Transverse colon (tissue), 4 donors: ENCODE measurements around the gene NUP98. TPM values are rescaled to one million over a fixed set of nuclear protein-coding genes. Genes with fewer than 3 reads are reported as not detected.

Experiments
- DNase-seq: peaks from one replicate; pipeline ENCODE4 v3.0.0-alpha.2; 2019
- H3K27ac ChIP-seq, 4 donors: fragments of 200-600 bp; sonication (generic); 2 replicates each; pipeline ENCODE4 v1.5.1; 2016 to 2018; ENCODE audit warnings: inconsistent platforms in 4 of 4
- H3K27me3 ChIP-seq: fragments of 200-600 bp; sonication (generic); 2 replicates; pipeline ENCODE4 v1.5.1; 2017; ENCODE audit warnings: inconsistent platforms
- H3K36me3 ChIP-seq, 4 donors: fragments of 200-600 bp; sonication (generic); 2 replicates each; pipeline ENCODE4 v1.5.1; 2017 to 2019; ENCODE audit warnings: inconsistent platforms in 4 of 4
- H3K4me1 ChIP-seq, 4 donors: fragments of 200-600 bp; sonication (generic); 2 replicates each; pipeline ENCODE4 v1.5.1; 2017 to 2020; ENCODE audit warnings: inconsistent platforms in 4 of 4
- H3K4me3 ChIP-seq, 4 donors: fragments of 200-600 bp; sonication (generic); 1 replicate in 1 of 4; 2 replicates in 3 of 4; pipeline versions ENCODE4 v1.5.1 to v1.6.1; 2017 to 2019; ENCODE audit warnings: inconsistent platforms in 4 of 4
- H3K9me3 ChIP-seq, 2 donors: fragments of 200-600 bp; sonication (generic); 2 replicates each; pipeline ENCODE4 v1.5.1; 2017 to 2019; ENCODE audit warnings: inconsistent platforms in 2 of 2
- EP300 ChIP-seq: sonication (generic); formaldehyde crosslinking; IDR thresholded peaks from one replicate; pipeline ENCODE4 v1.6.1; 2017; ENCODE audit warnings: antibody characterized with exemption, low read depth
- POLR2A ChIP-seq: fragments of 450-650 bp; IDR thresholded peaks from one replicate; pipeline ENCODE4 v1.6.1; 2016; ENCODE audit warnings: antibody characterized with exemption, mild to moderate bottlenecking, moderate library complexity
- POLR2AphosphoS5 ChIP-seq, 3 donors: sonication (generic); formaldehyde crosslinking; IDR thresholded peaks; one replicate each; pipeline ENCODE4 v1.6.1; 2016; ENCODE audit warnings: antibody characterized with exemption in 3 of 3
- WGBS, 2 donors: methylation state at CpG; one replicate each; pipeline ENCODE4 v1.1.5; 2018; ENCODE audit warnings: low coverage in 1 of 2; 5-methylcytosine and 5-hydroxymethylcytosine counted together
- in situ Hi-C, 4 donors: fragments of 200-750 bp; cut with MboI; loops; one replicate each; pipeline versions ENCODE4 v1.15.0 to v1.15.1; 2017; ENCODE audit warnings: low sequenced_read_pairs in 3 of 4, low pct_ligation_motif_present in 1 of 4, low pct_unique_long_range_greater_than_20kb in 1 of 4
- intact Hi-C: fragments of 100-400 bp; cut with DNase I; formaldehyde crosslinking; loops from one replicate; pipeline ENCODE4 v1.15.1; 2023; ENCODE audit warnings: low total_unique reads
- total RNA-seq, 4 donors: library from RNA; depleted of rRNA; stranded (reverse); fragments of >200 nt; gene quantifications; one replicate each; pipeline ENCODE4 v1.1.0, GENCODE V29; 2016
- TF ChIP-seq, protein P1 (sequence below), 5 experiments: fragments of 200-600 bp in 3 of 5; fragments of 450-650 bp in 2 of 5; sonication (generic) in 3 of 5; IDR thresholded peaks; 1 replicate in 2 of 5; 2 replicates in 3 of 5; pipeline ENCODE4 v1.5.1; 2016 to 2017; ENCODE audit warnings: antibody characterized with exemption in 5 of 5, inconsistent platforms in 3 of 5, mild to moderate bottlenecking in 2 of 5, moderate library complexity in 1 of 5

NUP98 gene
- total RNA-seq, 4 donors from 2014 or later = 37.0 to 103 (median 72.4) TPM

GRCh38 chr11:3684819-3685172 is 112.6 kb downstream of the NUP98 start:
- Histone ChIP-seq H3K4me3 (no peak overlapping the region), H3K27me3 (no peaks in the 10 kb centered on the region), H3K9me3 (no peaks in the 10 kb centered on the region), H3K4me1 (no peaks in the 10 kb centered on the region), H3K27ac (no peak overlapping the region), H3K36me3 (peaks cover 0 to 81% (median 32%) of the 10 kb centered on the region in 4 donors)
- DNase-seq = no peak
- intact Hi-C loops = no loop called here
- in situ Hi-C loops = no loop called here
- TF ChIP-seq, protein P1, sequence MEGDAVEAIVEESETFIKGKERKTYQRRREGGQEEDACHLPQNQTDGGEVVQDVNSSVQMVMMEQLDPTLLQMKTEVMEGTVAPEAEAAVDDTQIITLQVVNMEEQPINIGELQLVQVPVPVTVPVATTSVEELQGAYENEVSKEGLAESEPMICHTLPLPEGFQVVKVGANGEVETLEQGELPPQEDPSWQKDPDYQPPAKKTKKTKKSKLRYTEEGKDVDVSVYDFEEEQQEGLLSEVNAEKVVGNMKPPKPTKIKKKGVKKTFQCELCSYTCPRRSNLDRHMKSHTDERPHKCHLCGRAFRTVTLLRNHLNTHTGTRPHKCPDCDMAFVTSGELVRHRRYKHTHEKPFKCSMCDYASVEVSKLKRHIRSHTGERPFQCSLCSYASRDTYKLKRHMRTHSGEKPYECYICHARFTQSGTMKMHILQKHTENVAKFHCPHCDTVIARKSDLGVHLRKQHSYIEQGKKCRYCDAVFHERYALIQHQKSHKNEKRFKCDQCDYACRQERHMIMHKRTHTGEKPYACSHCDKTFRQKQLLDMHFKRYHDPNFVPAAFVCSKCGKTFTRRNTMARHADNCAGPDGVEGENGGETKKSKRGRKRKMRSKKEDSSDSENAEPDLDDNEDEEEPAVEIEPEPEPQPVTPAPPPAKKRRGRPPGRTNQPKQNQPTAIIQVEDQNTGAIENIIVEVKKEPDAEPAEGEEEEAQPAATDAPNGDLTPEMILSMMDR (IDR thresholded peaks at IDR 0.05) = no peak
- TF ChIP-seq POLR2A (no peak), POLR2AphosphoS5 (IDR thresholded peaks at IDR 0.05) (no peak), EP300 (no peak)
- 73 to 86% methylated on average over 2 of the region's 2 CpGs for WGBS, 2 donors

DNA sequence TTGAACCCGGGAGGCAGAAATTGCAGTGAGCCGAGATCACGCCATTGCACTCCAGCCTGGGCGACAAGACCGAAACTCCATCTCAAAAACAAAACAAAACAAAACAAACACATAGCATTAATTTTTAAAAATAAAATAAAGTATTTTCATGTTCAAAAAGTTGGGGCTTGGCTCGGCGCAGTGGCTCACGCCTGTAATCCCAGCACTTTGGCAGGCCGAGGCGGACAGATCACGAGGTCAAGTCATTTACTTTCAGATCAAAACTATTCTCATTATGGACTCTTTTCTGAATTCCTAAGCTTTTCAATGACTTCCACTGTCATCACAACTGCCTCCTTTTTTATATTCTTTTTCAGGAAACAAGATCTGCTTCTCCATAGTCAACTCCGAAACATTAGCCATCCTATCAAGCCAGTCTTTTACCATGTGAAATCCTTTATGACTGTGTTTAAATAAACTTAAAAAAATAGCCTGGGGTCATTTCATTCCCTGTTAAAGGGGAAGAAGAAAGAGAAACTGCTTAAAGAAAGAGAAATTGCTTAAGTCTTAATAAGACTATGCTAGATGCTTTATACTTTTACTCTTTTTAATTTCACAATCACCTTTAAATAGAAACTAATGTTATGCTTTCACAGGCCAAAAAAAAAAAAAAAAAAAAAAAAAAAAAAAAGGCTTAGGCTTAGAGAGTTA is 113.1 kb downstream of the NUP98 start:
- no peak for DNase-seq
- Histone ChIP-seq H3K9me3 (no peaks in the 10 kb centered on the region), H3K4me1 (no peaks in the 10 kb centered on the region), H3K4me3 (no peak overlapping the region), H3K27ac (no peak overlapping the region), H3K27me3 (no peaks in the 10 kb centered on the region), H3K36me3 (peaks cover 0 to 83% (median 35%) of the 10 kb centered on the region in 4 donors)
- in situ Hi-C loops = no loop called here
- TF ChIP-seq POLR2AphosphoS5 (IDR thresholded peaks at IDR 0.05) = no peak
- TF ChIP-seq POLR2A = no peak
- TF ChIP-seq EP300 = no peak
- TF ChIP-seq, protein P1 (IDR thresholded peaks at IDR 0.05) = no peak
- 95 to 97% methylated on average over 12 of the region's 12 CpGs for WGBS, 2 donors
- intact Hi-C loops = no loop called here

GRCh38 chr11:3683039-3683438 is 114.3 kb downstream of the NUP98 start:
- H3K9me3 ChIP-seq = no peaks in the 10 kb centered on the region
- in situ Hi-C loops (no loop called here), intact Hi-C loops (no loop called here)
- no peak overlapping the region for H3K27ac ChIP-seq
- H3K36me3 ChIP-seq = peaks cover 0 to 84% (median 35%) of the 10 kb centered on the region in 4 donors
- 92% methylated on average over 9 of the region's 9 CpGs; no CpG with 5 or more reads in 1 of the 2 donors for WGBS, 2 donors
- H3K27me3 ChIP-seq = no peaks in the 10 kb centered on the region
- no peak for DNase-seq
- H3K4me1 ChIP-seq = no peaks in the 10 kb centered on the region
- TF ChIP-seq POLR2AphosphoS5 (IDR thresholded peaks at IDR 0.05) (no peak), EP300 (no peak), POLR2A (no peak)
- TF ChIP-seq, protein P1 (IDR thresholded peaks at IDR 0.05) = no peak
- H3K4me3 ChIP-seq = no peak overlapping the region

- H3K4me3 ChIP-seq = no peak overlapping the region
- in situ Hi-C loops (no loop called here), intact Hi-C loops (no loop called here)
- H3K36me3 ChIP-seq = peaks cover 0 to 88% (median 41%) of the 10 kb centered on the region in 4 donors
- no peak for DNase-seq
- TF ChIP-seq, protein P1 (IDR thresholded peaks at IDR 0.05) = no peak
- no peak for TF ChIP-seq POLR2A
- TF ChIP-seq POLR2AphosphoS5 (IDR thresholded peaks at IDR 0.05) = no peak
- TF ChIP-seq EP300 = no peak
- H3K27ac ChIP-seq = no peak overlapping the region
- no peaks in the 10 kb centered on the region for H3K9me3 ChIP-seq
- 90 to 95% methylated on average over 1 to 3 of the region's 3 CpGs for WGBS, 2 donors
- H3K27me3 ChIP-seq = no peaks in the 10 kb centered on the region
- no peaks in the 10 kb centered on the region for H3K4me1 ChIP-seq
Measured at GRCh38 chr11:3679077-3679476, 118.3 kb downstream of the NUP98 start.
